Neutrophil (primary cell): Measurements from ENCODE around the gene COL18A1.

Source experiments
- H3K27ac ChIP-seq: fragments of 200-600 bp; sonication (generic); 2 replicates; pipeline ENCODE4 v1.5.1; 2016; ENCODE audit warnings: mild to moderate bottlenecking, moderate library complexity
- H3K27me3 ChIP-seq: fragments of 200-600 bp; sonication (generic); 2 replicates; pipeline ENCODE4 v1.6.0; 2016; ENCODE audit warnings: mild to moderate bottlenecking
- H3K36me3 ChIP-seq: fragments of 200-600 bp; sonication (generic); 2 replicates; pipeline ENCODE4 v1.5.1; 2017
- H3K4me1 ChIP-seq, 2 experiments: fragments of 200-600 bp in 1 of 2; sonication (generic) in 1 of 2; 1 replicate in 1 of 2; 2 replicates in 1 of 2; pipeline versions ENCODE4 v1.5.1 to v1.6.1; 2013 to 2016; ENCODE audit warnings: low read depth in 1 of 2, low read length in 1 of 2, mild to moderate bottlenecking in 1 of 2, moderate library complexity in 1 of 2; ENCODE audit not compliant: control insufficient read depth in 1 of 2, insufficient read depth in 1 of 2
- H3K4me3 ChIP-seq, 2 experiments: fragments of 200-600 bp in 1 of 2; sonication (generic) in 1 of 2; 1 replicate in 1 of 2; 2 replicates in 1 of 2; pipeline ENCODE4 v1.5.1; 2013 to 2016; ENCODE audit warnings: low read depth in 1 of 2, low read length in 1 of 2, mild to moderate bottlenecking in 1 of 2, moderate library complexity in 1 of 2
- H3K9me3 ChIP-seq: fragments of 200-600 bp; sonication (generic); 2 replicates; pipeline ENCODE4 v1.5.1; 2016
- CTCF ChIP-seq: fragments of 200-600 bp; sonication (generic); IDR thresholded peaks from 2 replicates; pipeline ENCODE4 v1.5.1; 2016; ENCODE audit warnings: antibody characterized with exemption

The COL18A1 gene

GRCh38 chr21:45490049-45490731, 85.2 kb downstream of the COL18A1 start:
- Histone ChIP-seq H3K27ac (peak overlapping the region; percentile 85), H3K4me1 (peaks cover 20 to 49% of the 10 kb centered on the region in 2 experiments), H3K27me3 (no peaks in the 10 kb centered on the region), H3K36me3 (peaks cover 57% of the 10 kb centered on the region), H3K9me3 (no peaks in the 10 kb centered on the region), H3K4me3 (peak overlapping the region in 1 of 2 experiments; percentile 5)
- TF ChIP-seq CTCF: no peak

GRCh38 chr21:45491056-45491455, 86.1 kb downstream of the COL18A1 start:
- no peak overlapping the region for H3K4me3 ChIP-seq
- peak overlapping the region; percentile 85 for H3K27ac ChIP-seq
- H3K9me3 ChIP-seq: no peaks in the 10 kb centered on the region

GRCh38 chr21:45491623-45492022, 86.7 kb downstream of the COL18A1 start:
- Histone ChIP-seq H3K27ac (peak overlapping the region; percentile 85), H3K27me3 (no peaks in the 10 kb centered on the region), H3K4me3 (no peak overlapping the region), H3K36me3 (peaks cover 71% of the 10 kb centered on the region), H3K4me1 (peaks cover 20 to 49% of the 10 kb centered on the region in 2 experiments), H3K9me3 (no peaks in the 10 kb centered on the region)
- TF ChIP-seq CTCF: no peak

More at GRCh38 chr21:45491056-45491455, 86.1 kb downstream of the COL18A1 start:
- no peaks in the 10 kb centered on the region for H3K27me3 ChIP-seq
- no peak for TF ChIP-seq CTCF
- H3K4me1 ChIP-seq: peaks cover 20 to 49% of the 10 kb centered on the region in 2 experiments
- H3K36me3 ChIP-seq: peaks cover 66% of the 10 kb centered on the region

GRCh38 chr21:45492765-45493164, 87.8 kb downstream of the COL18A1 start:
- no peaks in the 10 kb centered on the region for H3K9me3 ChIP-seq
- peaks cover 74% of the 10 kb centered on the region for H3K36me3 ChIP-seq
- H3K27ac ChIP-seq: no peak overlapping the region
- no peak overlapping the region for H3K4me3 ChIP-seq
- H3K27me3 ChIP-seq: no peaks in the 10 kb centered on the region
- no peak for TF ChIP-seq CTCF
- H3K4me1 ChIP-seq: peaks cover 20 to 42% of the 10 kb centered on the region in 2 experiments

GRCh38 chr21:45493401-45494001, 88.5 kb downstream of the COL18A1 start:
- peak overlapping the region; percentile 5 for H3K27ac ChIP-seq
- no peaks in the 10 kb centered on the region for H3K27me3 ChIP-seq
- peaks cover 77% of the 10 kb centered on the region for H3K36me3 ChIP-seq
- H3K4me3 ChIP-seq: no peak overlapping the region
- H3K9me3 ChIP-seq: no peaks in the 10 kb centered on the region
- TF ChIP-seq CTCF: no peak
- H3K4me1 ChIP-seq: peaks cover 20 to 34% of the 10 kb centered on the region in 2 experiments
